ENCODE data around the gene INPP5D. TPM values are rescaled to one million over a fixed set of nuclear protein-coding genes. Genes with fewer than 3 reads are reported as not detected.
"Not testable (repeated sequence)": the region's sequence is repeated elsewhere in the genome, so short reads cannot be mapped to it uniquely, and the experiment has no call there.

Gene INPP5D
- total RNA-seq, 1 donor from 2014 or later = 6.2 TPM

DNA sequence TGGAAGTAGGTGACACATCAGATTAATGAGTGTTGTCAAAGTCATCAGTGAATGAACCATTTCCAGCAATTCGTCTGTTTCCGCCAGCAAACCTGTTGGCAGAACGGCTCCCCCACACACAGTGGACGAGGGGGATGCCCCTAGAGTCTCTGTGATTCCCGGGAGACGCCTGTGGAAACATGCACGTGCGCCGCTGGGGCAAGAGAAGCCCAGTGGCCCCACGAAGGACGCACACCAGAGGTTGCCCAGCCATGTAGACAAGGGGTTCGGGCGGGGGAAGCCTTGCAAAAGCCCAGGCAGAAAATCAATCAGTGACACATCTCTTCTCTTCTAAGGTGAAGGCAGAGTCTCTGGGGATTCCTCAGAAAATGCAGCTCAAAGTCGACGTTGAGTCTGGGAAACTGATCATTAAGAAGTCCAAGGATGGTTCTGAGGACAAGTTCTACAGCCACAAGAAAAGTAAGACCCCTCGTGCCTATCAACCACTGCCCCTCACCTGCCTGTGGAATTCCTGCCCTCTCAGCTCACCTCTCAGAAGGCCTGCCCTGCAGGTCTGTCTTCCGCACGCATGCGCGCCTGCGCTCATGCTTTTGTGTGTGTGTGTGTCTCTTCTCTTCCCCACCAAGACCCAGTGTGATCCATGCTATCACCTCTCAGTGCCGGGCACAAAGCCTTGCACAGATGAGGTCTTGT is 87.1 kb downstream of the INPP5D start:
- ATAC-seq = no peak

DNA sequence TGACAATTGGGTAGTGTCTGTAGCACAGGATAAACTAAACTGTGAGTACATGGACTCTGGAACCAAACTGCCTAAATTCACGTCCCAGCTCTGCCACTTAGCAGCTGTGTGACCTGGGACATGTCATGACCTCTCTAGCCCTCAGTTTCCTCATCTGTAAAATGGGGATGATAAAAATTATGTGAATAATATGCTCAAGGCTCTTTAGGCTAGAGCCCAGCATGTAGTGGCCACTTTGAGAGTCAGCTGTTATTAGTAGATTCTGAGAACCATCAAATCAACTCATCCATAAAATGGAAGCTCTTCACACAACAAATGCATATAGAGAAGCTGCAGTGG is 87.7 kb downstream of the INPP5D start:
- ATAC-seq = no peak

DNA sequence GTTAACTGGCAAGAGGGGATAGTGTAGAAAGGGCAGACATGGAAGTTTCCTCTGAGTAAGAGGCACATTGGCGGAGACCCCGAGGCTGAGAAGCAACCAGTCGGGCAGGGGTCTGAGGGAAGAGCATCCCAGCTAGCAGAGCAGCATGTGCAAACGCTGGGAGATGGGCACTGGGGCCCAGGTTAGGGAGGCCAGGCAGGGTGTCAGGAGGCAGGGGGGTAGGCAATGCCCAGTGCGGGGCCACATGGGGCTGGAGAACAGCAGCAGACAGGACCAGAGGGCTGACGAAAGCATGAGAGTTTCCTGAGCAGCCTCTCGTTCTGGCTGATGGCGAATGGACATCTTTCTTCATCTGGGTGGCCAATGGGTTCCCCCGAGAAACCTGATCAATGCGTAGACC is 88.2 kb downstream of the INPP5D start:
- no peak for ATAC-seq

DNA sequence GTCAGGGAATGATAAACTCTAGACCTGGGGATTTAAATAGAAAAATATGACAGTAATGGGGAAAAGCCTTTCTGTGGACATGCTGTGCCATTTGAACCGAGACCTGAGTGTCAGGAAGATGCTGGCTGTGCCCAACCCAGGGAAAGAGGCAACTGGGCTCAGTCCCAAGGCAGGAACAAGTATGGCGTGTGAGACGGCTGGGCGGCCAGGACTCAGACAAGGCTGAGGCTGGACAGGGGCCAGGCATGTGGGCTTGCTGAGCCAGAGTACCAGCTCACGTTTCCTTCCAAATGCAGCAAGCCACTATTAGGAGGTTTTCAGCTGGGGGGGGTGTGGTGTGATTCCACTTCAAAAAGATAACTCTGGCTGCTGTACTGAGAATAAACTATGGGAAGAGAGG is 92.4 kb downstream of the INPP5D start:
- no peak for ATAC-seq

DNA sequence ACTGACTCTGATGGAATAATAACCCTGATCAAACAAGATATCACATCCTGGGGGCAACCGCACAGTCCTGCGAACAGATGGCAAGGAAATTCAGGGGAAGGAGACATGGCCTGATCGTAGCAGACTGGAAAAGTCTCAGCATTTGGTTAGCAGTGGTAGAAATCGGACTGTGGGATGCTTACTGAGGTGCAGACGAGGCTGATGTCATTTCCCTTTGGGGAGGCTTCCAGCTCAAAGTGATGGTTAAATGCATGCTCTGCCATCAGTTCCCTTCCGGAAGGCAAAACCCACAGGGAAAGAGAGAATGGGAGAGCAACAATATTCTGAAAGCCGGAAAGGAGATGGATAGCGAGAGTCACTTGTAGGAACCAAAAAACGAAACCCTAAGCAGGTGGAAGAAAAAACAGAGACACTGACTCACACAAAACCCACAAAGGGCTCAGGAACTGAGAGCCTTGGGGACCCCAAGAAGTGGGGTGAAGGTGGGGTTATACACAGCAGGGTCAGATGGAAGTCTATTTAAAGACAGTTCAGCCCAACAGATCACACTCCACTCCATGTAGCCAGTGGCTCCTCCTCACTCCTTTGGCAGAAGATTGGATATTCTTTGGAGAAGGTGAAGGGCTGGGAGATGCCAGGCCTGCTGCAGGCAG is 93.1 kb downstream of the INPP5D start:
- no peak for ATAC-seq

DNA sequence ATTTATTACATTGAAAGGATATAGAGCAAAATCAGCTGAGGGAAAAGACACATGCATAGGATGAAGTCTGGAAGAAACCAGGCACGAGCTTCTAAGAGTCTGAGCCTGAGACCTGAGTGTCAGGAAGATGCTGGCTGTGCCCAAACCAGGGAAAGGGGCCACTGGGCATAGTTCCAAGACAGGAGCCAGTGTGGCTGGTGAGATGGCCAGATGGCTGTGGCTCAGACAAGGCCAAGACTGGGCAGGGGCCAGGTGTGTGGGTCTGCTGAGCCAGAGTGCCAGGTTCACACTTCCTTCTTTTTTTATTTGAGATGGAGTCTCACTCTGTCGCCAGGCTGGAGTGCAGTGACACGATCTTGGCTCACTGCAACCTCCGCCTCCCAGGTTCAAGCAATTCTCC is 95.9 kb downstream of the INPP5D start:
- no peak for ATAC-seq

DNA sequence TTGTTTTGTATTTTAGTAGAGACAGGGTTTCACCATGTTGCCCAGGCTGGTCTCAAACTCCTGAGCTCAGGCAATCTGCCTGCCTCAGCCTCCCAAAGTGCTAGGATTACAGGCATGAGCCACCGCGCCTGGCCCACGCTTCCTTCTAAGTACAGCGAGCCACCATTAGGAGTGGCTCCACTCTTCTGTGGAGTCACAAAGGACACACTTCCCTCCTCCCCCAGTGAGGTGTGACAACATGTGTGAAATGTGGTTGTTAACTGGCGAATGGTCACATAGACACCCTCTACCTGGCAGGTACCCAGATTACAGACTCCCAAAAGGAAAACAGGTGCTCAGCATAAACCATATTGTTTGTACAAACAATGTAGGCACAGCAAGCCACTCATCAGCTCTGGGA is 96.3 kb downstream of the INPP5D start:
- not testable (repeated sequence) for ATAC-seq

DNA sequence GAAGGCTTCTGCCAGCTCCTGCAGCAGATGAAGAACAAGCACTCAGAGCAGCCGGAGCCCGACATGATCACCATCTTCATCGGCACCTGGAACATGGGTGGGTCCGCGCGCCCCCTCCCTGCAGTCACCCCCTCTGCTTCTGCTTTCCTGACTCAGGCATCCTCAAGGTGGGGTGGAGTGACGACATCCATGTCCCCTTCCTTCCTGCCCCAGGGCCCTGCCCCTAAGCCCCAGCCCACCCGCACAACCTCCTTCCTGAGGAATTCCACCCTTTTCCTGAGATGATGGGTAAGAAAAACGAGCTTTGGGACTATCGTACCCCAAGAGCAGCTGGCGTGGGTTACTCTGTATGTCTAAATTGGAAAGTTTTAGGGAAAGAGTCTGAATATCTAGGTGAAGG is 101.6 kb downstream of the INPP5D start:
- no peak for ATAC-seq

DNA sequence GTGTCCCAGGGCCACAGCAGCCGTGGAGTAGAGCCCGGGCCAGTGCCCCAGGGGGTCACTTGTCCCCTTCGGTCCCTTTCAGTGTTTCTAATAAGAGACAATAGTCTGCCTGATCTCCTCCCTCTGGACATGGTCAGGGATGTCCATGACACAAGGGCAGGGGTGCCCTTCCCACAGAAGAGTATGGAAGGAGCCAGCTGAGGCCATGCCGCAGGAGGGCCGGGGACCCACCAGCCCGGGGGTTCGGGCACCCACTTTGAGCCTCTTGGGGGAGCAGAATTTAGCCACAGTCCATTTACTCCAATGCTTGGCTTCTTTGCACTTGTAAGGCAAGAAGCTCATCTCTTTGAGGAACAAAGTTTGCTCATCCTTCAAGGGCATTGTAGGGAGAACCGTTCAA is 102.6 kb downstream of the INPP5D start:
- ATAC-seq = no peak

DNA sequence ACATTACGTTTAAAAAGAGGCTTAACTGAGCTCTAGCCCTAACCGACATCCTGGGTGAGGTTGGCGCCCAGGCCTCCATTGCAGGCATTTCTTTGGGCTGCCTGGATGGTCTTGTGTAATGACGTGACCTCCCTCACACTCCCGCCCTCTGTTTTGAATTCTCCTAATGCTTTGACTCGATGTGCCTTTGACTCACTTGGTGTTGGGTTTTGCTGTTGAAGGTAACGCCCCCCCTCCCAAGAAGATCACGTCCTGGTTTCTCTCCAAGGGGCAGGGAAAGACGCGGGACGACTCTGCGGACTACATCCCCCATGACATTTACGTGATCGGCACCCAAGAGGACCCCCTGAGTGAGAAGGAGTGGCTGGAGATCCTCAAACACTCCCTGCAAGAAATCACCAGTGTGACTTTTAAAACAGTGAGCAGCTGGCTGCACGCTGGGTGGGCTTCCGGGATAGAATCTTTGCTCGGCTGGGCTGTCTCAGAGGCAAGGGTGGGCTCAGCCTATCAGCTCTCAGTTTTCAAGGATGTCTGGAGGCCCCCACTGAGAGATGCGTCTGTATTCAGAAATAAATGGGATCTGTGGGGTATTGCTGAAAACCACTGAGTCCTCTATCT is 103.5 kb downstream of the INPP5D start:
- ATAC-seq = no peak

DNA sequence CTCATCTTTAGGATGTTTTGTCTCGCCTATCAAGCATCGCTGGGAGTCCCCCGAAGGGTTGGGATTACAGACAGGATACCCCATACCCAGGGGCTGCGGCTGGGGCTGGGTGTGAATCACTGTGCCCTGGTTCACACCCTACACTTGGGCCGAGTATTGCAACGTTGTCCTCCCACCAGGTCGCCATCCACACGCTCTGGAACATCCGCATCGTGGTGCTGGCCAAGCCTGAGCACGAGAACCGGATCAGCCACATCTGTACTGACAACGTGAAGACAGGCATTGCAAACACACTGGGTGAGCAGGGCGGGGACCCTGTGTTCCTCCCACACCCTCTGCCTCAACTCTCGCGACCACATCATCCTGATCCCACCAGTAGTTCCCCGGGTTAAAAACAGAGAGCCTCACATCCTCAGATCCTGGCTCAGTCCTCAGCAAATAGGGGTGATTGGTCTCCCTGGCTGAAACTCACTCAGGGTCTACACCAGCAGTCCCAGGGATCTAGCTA is 104.0 kb downstream of the INPP5D start:
- peak; percentile 23 for ATAC-seq

DNA sequence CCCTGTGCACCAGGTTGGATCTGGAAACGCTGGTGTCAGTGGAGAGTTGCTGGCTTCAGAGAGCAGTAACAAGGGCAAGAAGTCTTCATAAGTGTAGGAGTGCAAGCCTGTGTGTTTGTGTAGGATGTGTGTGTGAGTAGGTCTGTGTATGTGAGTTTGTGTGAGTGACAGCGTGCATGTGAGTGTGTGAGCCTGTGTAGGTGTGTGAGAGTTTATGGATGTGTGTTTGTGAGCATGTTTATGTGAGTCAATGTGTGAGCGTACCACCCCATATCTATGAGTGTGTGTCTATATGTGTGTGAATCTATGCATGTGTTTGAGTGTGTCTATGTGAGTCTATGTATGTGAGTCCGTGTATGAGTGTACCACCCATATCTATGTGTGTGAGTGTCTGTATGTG is 104.8 kb downstream of the INPP5D start:
- ATAC-seq = no peak

DNA sequence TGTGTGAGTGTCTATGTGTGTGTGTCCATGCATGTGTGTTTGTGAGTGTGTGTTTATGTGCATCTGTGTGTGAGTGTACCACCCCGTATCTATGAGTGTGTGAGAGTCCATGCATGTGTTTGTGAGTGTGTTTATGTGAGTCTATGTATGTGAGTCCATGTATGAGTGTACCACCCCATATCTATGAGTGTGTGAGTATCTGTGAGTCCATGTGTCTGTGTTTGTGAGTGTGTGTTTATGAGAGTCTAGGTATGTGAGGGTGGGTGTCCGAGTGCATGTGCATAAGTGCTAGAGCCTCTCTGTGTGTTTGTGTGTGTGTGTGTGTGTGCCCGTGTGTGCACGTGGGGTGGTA is 105.4 kb downstream of the INPP5D start:
- no peak for ATAC-seq

DNA sequence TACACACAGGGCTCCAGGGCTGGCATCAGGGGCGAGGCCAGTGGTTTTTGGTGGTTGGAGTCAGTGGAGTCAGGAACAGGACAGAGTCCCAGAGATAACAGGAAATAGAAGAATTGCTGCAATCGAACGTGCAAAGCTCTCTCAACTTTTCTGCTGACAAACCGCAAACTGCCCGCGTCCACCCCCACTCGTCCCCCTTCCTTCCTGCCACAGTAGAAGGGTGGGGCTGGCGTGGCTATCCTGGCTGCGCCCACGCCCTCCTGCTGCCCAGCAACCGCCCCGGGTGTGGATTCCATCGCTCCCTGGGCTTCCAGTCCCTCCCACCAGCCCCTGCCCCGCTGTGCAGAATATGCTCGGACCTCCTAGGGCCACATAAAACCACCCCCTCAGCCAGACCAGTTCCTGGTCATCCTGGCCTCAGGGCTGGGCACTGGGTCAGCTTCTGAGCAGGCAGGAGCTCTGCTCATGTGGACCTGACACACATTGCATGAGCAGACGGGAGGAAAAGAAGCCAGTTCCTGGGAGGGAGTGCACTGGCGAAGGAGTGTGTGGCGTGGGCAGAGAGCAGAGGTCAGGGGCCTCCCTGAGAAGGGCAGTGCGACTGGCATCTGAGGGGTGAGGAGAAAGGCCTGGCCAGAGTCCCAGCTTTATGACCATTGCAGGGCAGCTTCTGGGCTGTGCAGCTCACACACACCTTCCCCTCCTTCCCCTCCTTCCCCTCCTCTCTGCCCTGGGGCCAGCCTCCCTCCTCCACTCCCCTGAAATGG is 105.9 kb downstream of the INPP5D start:
- peak; percentile 45 for ATAC-seq

DNA sequence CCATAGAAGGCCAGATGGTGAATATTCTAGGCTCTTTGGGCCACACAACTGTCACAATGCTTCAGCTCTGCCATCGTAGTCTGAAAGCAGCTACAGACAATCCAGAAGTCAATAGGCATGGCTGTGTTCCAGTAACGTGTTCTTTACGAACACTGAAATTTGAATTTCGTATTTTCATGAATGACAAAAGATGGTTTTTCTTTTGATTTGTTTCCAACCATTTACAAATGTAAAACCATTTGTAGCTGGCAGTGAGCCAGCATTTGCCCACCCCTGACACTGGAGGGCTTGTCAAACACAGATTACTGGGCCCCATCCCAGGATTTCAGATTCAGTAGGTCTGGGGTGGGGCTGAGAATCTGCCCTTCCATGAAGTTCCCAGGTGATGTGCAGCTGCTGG is 108.3 kb downstream of the INPP5D start:
- ATAC-seq = no peak

DNA sequence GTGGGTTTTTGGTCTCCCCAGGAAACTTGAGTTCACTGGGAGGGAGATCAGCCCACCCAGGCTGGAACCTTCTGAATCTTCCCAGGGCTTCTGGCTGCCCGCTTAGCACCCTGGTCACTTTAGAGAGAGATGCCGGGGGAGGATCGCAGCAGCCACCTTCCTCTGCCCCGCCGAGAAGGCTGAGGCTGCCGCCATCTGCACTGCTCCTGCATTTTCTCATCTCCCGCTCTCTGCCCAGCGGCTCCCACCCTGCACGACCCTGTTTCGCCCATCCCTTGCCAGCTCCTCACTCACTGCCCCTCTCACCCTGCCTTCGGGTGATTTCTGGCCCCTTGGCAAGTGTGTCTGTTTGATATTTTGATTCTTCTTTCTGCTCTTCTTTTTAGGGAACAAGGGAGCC is 108.8 kb downstream of the INPP5D start:
- no peak for ATAC-seq

DNA sequence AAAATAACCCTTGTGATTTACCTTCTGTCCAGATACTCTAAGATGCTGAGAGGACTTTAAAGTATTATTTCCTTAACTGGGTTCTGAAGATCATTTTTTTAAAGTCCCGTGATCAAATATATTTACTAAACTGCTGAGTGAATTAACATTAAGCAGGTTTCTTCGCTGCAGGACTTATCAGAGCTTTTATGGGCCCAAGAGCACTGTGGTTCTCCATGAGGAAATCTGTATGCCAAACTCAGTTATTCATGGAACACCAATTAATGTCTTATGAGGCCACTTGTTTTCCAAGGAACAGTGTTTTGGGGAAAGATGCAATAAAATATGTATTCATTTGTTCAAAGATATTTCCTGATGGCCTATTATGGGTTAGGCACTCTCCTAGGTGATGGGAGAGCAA is 111.2 kb downstream of the INPP5D start:
- ATAC-seq = no peak

DNA sequence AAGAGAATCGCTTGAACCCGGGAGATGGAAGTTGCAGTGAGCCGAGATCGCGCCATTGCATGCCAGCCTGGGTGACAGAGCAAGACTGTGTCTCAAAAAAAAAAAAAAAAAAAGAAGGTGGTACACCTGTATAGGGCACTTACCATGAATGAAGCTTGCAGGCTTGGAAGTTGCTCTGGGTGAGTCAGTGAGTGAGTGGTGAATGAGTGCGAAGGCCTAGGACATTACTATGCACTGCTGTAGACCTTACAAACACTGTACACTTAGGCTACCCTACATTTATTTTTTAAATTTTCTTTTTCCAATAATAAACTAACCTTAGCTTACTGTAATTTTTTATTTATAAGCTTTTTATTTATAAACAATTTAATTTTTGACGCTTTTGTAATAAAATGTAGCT is 113.0 kb downstream of the INPP5D start:
- no peak for ATAC-seq

DNA sequence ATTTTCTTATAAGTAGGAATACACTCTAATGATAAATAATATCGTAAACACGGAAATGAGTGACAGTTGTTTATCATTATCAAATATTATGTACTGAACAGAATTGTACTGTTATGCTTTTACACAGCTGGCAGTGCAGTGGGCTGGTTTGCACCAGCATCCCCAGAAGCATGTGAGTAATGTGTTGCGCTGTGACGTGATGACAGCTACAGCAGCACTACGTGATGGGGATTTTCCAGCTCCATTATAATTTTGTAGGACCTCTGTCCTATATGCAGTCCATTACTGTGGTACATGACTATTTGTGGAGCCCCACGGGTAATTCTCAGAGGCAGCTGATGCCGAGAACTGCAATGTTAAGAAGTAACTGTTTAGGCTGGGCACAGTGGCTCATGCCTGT is 114.0 kb downstream of the INPP5D start:
- no peak for ATAC-seq

DNA sequence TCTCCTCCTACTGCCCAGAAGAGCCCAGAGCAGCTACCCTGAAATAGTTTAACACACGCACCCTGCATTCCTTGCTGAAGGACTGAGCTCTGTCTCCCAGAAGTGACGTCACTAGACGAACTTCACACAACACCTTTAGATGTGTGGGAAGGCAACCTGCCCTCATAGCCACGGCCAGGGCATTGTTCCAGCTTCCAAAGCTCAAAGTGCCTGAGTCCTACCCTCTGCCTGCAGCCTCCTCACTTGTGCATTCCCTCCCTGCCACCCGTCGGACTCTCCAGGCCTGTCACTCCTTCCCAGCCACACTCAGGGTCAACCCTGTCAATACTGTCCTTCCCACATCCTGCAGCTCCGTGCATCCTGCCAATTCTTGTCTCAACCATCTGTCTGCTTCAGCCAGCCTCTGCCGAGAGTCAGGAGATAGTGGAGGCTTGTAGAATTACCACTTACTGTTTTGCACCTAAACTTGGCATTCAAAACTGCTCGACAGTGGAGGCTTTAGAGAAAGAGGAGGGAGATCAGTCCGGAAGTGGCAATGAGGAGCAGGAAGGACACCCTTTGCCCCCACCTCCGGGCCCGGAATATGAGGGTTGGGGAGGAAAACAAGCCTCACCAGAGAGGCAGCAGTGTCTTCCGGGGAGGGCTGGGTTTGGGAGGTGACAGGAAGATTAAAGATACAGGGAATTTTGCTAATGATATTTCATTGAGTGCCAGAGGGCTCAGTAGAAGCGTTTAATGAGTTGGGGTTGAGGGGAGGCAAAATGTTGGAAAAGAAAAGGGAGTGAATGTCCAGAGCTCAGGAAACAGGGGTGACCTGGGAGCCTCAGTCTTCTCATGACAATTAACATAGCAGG is 119.1 kb downstream of the INPP5D start:
- no peak for ATAC-seq

DNA sequence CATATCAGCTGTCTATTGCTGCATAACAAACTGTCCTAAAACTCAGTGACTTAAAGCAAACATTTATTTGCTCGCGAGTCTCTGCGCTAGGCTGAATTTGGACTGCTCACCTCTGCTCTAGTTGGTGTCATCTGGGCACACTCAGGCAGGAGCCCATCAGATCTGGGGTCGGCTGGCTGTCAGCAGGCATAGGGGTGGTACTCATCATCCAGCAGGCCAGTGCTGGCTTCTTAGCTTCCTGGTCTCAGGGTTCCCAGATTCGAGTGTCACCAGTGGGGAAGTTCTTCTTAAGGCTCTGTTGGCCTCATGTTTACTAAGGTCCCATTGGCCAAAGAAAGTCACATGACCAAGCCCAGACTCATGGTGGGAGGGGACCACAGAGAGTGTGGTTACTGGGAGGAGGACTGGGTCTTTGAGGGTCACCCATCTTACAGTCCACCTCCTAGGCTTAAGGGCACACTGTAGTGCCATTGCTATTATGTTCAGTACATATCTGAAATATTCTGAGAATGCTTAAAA is 119.8 kb downstream of the INPP5D start:
- no peak for ATAC-seq

DNA sequence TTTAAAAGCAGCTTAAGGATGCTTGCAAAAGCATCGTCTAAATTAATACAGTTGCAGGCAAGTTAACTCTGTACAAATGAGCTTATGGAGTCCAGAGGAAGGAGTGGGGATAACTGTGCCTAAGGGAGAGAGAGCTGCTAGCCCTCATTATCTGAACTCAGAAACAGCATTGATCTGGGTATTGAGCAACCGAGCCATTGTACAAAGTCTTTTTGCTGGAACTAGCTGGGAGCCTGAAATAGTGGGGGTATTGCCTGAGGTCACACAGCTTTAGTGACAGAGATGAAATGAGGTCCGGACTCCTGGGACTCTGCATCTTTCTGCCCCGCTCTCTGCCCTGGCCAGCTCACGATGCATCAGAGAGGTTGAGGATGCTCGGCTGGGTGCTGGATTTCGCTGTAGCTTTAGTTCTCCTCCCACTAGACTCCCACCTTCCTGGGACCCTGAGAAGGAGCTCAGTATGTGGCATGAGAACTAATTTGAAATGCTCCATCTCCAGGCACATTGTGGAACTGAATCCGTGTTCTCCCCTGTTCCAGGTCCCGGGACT is 123.8 kb downstream of the INPP5D start:
- ATAC-seq = no peak
